PC-3 (cell line): ENCODE data around the gene TMEM132D. TPM values are rescaled to one million over a fixed set of nuclear protein-coding genes. Genes with fewer than 3 reads are reported as not detected.

Experiments used
- ATAC-seq: fragments of 200-7000 bp; cut with Tn5 transposase; 2 replicates; pipeline ENCODE4 v1.9.1; 2020; ENCODE audit warnings: mild to moderate bottlenecking, moderate library complexity
- BruUV-seq: library from RNA; stranded (reverse); fragments of 400-500 nt; replicated peaks from 2 replicates; lab custom pipeline; 2021; lab: Mats Ljungman, UMichigan
- CTCF ChIA-PET: fragments of 300-600 bp; sonication (Branson Sonifier 250); formaldehyde crosslinking; loops from one replicate; lab custom pipeline; 2022; ENCODE audit warnings: antibody characterized with exemption; lab: Charles Lee
- POLR2A ChIA-PET: fragments of 300-600 bp; sonication (Branson Sonifier 250); formaldehyde crosslinking; loops from one replicate; lab custom pipeline; 2022; ENCODE audit warnings: antibody characterized with exemption; ENCODE audit not compliant: unreplicated experiment; lab: Charles Lee
- DNase-seq: peaks from one replicate; pipeline ENCODE4 v3.0.0-alpha.2; 2015
- H2AFZ ChIP-seq: fragments of 300-600 bp; sonication (generic); 2 replicates; pipeline ENCODE4 v1.6.0; 2016; ENCODE audit warnings: antibody characterized with exemption, low read length
- H3F3A ChIP-seq: fragments of 300-600 bp; sonication (generic); one replicate; pipeline ENCODE4 v1.6.0; 2017; ENCODE audit warnings: antibody characterized with exemption, low read length, control low read depth, mild to moderate bottlenecking; ENCODE audit not compliant: unreplicated experiment
- H3K27ac ChIP-seq: fragments of 300-600 bp; sonication (generic); 2 replicates; pipeline ENCODE4 v1.5.1; 2016; ENCODE audit warnings: mild to moderate bottlenecking, low read length
- H3K27me3 ChIP-seq: fragments of 300-600 bp; sonication (generic); 2 replicates; pipeline ENCODE4 v1.6.1; 2016; ENCODE audit warnings: low read length, mixed read lengths
- H3K36me3 ChIP-seq: fragments of 300-600 bp; sonication (generic); 2 replicates; pipeline ENCODE4 v1.6.1; 2016; ENCODE audit warnings: low read depth, mixed run types, low read length, mixed read lengths
- H3K4me1 ChIP-seq: fragments of 300-600 bp; sonication (generic); 2 replicates; pipeline ENCODE4 v1.5.1; 2016; ENCODE audit warnings: low read length; ENCODE audit not compliant: insufficient read depth
- H3K4me2 ChIP-seq: fragments of 300-600 bp; sonication (generic); 2 replicates; pipeline ENCODE4 v1.6.0; 2016; ENCODE audit warnings: low read length
- H3K4me3 ChIP-seq: fragments of 300-600 bp; sonication (generic); 2 replicates; pipeline ENCODE4 v1.5.1; 2016; ENCODE audit warnings: mild to moderate bottlenecking, low read length, mixed read lengths
- H3K79me2 ChIP-seq: fragments of 300-600 bp; sonication (generic); 2 replicates; pipeline ENCODE4 v1.6.1; 2017; ENCODE audit warnings: low read length, mixed read lengths
- H3K9ac ChIP-seq: fragments of 300-600 bp; sonication (generic); 2 replicates; pipeline ENCODE4 v1.6.0; 2016; ENCODE audit warnings: mild to moderate bottlenecking, low read length
- H3K9me2 ChIP-seq: fragments of 300-600 bp; sonication (generic); replicated peaks from 2 replicates; pipeline ENCODE4 v1.6.1; 2016; ENCODE audit warnings: mixed run types, low read length, mixed read lengths
- H3K9me3 ChIP-seq: fragments of 300-600 bp; sonication (generic); 2 replicates; pipeline ENCODE4 v1.6.1; 2016; ENCODE audit warnings: low read length, mixed read lengths
- H4K20me1 ChIP-seq: fragments of 300-600 bp; sonication (generic); 2 replicates; pipeline ENCODE4 v1.6.1; 2016; ENCODE audit warnings: low read length, mixed read lengths
- EZH2 ChIP-seq: fragments of 300-600 bp; sonication (generic); IDR thresholded peaks from one replicate; pipeline ENCODE4 v1.6.1; 2017; ENCODE audit warnings: antibody characterized with exemption, mild to moderate bottlenecking, low read length; ENCODE audit not compliant: unreplicated experiment
- EZH2phosphoT487 ChIP-seq: fragments of 300-600 bp; sonication (generic); IDR thresholded peaks from 2 replicates; pipeline ENCODE4 v1.6.1; 2018; ENCODE audit warnings: mild to moderate bottlenecking, antibody characterized with exemption, low read length, borderline replicate concordance
- intact Hi-C: fragments of 100-400 bp; cut with micrococcal nuclease; formaldehyde crosslinking; loops from 2 replicates; pipeline ENCODE4 v1.9.0; 2023
- total RNA-seq: library from RNA; depleted of rRNA; stranded (reverse); fragments of >200 nt; gene quantifications from 2 replicates; pipeline ENCODE4 v1.2.3, GENCODE V29; 2014
- TF ChIP-seq, protein P1 (sequence below): fragments of 300-600 bp; sonication (generic); conservative IDR thresholded peaks from 2 replicates; pipeline ENCODE4 v1.5.1; 2017; ENCODE audit warnings: antibody characterized with exemption, low read depth, mild to moderate bottlenecking, low read length

Gene TMEM132D
- total RNA-seq, 1 experiment from 2014 or later = not detected

- ChIA-PET CTCF (no interaction called here), POLR2A (no interaction called here)
- Histone ChIP-seq H3K9me3 (0 out of 2 replicates have a peak, but pooled peaks cover 12% of the 10 kb centered on the region), H3K4me2 (no peak overlapping the region), H3K79me2 (no peaks in the 10 kb centered on the region), H3K27me3 (0 out of 2 replicates have a peak, but pooled peaks cover 3% of the 10 kb centered on the region), H3K4me3 (no peak overlapping the region), H3K9me2 (no peaks in the 10 kb centered on the region), H4K20me1 (no peaks in the 10 kb centered on the region), H3K9ac (no peak overlapping the region), H3K27ac (no peak overlapping the region), H2AFZ (no peak overlapping the region), H3F3A (no peaks in the 10 kb centered on the region), H3K4me1 (no peaks in the 10 kb centered on the region), H3K36me3 (no peaks in the 10 kb centered on the region)
- DNase-seq = no peak
- ATAC-seq = no peak
- no TSS peak for BruUV-seq
- intact Hi-C loops = no loop called here
- TF ChIP-seq, protein P1, sequence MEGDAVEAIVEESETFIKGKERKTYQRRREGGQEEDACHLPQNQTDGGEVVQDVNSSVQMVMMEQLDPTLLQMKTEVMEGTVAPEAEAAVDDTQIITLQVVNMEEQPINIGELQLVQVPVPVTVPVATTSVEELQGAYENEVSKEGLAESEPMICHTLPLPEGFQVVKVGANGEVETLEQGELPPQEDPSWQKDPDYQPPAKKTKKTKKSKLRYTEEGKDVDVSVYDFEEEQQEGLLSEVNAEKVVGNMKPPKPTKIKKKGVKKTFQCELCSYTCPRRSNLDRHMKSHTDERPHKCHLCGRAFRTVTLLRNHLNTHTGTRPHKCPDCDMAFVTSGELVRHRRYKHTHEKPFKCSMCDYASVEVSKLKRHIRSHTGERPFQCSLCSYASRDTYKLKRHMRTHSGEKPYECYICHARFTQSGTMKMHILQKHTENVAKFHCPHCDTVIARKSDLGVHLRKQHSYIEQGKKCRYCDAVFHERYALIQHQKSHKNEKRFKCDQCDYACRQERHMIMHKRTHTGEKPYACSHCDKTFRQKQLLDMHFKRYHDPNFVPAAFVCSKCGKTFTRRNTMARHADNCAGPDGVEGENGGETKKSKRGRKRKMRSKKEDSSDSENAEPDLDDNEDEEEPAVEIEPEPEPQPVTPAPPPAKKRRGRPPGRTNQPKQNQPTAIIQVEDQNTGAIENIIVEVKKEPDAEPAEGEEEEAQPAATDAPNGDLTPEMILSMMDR = no peak
- no peak for TF ChIP-seq EZH2
- TF ChIP-seq EZH2phosphoT487 = no peak
These were observed 311.4 kb downstream of the TMEM132D start for GRCh38 chr12:129592449-129592848.

DNA sequence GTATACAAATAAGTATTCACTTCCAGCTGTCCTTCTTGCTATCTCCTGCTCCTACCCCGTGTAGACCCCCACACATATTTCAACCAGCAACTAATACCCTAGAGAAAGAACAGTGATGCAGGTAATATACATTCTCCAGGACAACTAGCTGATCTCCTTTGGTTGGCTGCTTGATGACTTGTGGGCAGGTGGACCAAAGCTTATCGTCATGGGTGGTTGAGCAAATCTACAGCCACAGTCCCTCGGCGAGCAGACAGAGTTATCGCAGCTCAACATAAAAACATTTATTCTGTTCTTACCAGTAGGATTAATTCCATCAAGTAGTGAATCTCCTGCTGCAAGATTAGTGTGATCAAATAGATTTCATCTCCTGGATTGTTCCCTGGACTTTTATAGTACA is 314.3 kb downstream of the TMEM132D start:
- BruUV-seq = no TSS peak
- no peaks in the 10 kb centered on the region for H3F3A ChIP-seq
- no peak overlapping the region for H3K27ac ChIP-seq
- no peak for TF ChIP-seq EZH2
- no peak for TF ChIP-seq EZH2phosphoT487
- TF ChIP-seq, protein P1 = no peak
- no peaks in the 10 kb centered on the region for H3K79me2 ChIP-seq
- no peak overlapping the region for H2AFZ ChIP-seq
- no peaks in the 10 kb centered on the region for H3K4me1 ChIP-seq
- H3K9ac ChIP-seq = no peak overlapping the region
- H4K20me1 ChIP-seq = no peaks in the 10 kb centered on the region
- H3K4me2 ChIP-seq = no peak overlapping the region
- intact Hi-C loops = no loop called here
- 0 out of 2 replicates have a peak, but pooled peaks cover 3% of the 10 kb centered on the region for H3K27me3 ChIP-seq
- CTCF ChIA-PET = no interaction called here
- 0 out of 2 replicates have a peak, but pooled peaks cover 10% of the 10 kb centered on the region for H3K9me3 ChIP-seq
- no peak overlapping the region for H3K4me3 ChIP-seq
- ATAC-seq = no peak
- no peaks in the 10 kb centered on the region for H3K9me2 ChIP-seq
- POLR2A ChIA-PET = no interaction called here
- no peaks in the 10 kb centered on the region for H3K36me3 ChIP-seq
- no peak for DNase-seq

GRCh38 chr12:129588142-129588541 is 315.7 kb downstream of the TMEM132D start:
- no peaks in the 10 kb centered on the region for H3K36me3 ChIP-seq
- H3K9ac ChIP-seq = no peak overlapping the region
- no peak for DNase-seq
- no peaks in the 10 kb centered on the region for H3K9me2 ChIP-seq
- intact Hi-C loops = no loop called here
- H3K27ac ChIP-seq = no peak overlapping the region
- no peak overlapping the region for H3K4me2 ChIP-seq
- no peaks in the 10 kb centered on the region for H3F3A ChIP-seq
- no TSS peak for BruUV-seq
- TF ChIP-seq EZH2 (no peak), EZH2phosphoT487 (no peak)
- TF ChIP-seq, protein P1 = no peak
- ChIA-PET POLR2A (no interaction called here), CTCF (no interaction called here)
- 0 out of 2 replicates have a peak, but pooled peaks cover 7% of the 10 kb centered on the region for H3K9me3 ChIP-seq
- H3K27me3 ChIP-seq = 0 out of 2 replicates have a peak, but pooled peaks cover 3% of the 10 kb centered on the region
- no peaks in the 10 kb centered on the region for H3K4me1 ChIP-seq
- no peak overlapping the region for H3K4me3 ChIP-seq
- H3K79me2 ChIP-seq = no peaks in the 10 kb centered on the region
- H2AFZ ChIP-seq = no peak overlapping the region
- no peak for ATAC-seq
- no peaks in the 10 kb centered on the region for H4K20me1 ChIP-seq
